A549 (cell line): ENCODE measurements around the gene TRMT2B. TPM values are rescaled to one million over a fixed set of nuclear protein-coding genes. Genes with fewer than 3 reads are reported as not detected.

Experiments
- ATAC-seq, 2 experiments: fragments of 200-7000 bp in 1 of 2; fragments of >200 bp in 1 of 2; cut with Nextera tagmentation in 1 of 2; cut with Tn5 transposase in 1 of 2; 3 replicates each; pipeline versions ENCODE4 v1.8.0 to v1.9.1; 2018 to 2020; ENCODE audit warnings: mild to moderate bottlenecking in 1 of 2, moderate library complexity in 1 of 2
- CTCF ChIA-PET: fragments of 300-600 bp; sonication (Branson Sonifier 250); formaldehyde crosslinking; extraction: SDS; loops from one replicate; lab custom pipeline; 2021; ENCODE audit warnings: antibody characterized with exemption, inconsistent platforms; lab: Yijun Ruan, JAX
- POLR2A ChIA-PET: fragments of 350-600 bp; formaldehyde crosslinking; extraction: SDS; loops from one replicate; lab custom pipeline; 2021; ENCODE audit warnings: antibody characterized with exemption, inconsistent platforms; lab: Yijun Ruan, JAX
- DNase-seq, 2 experiments: peaks; one replicate each; pipeline versions ENCODE4 v3.0.0 to v3.0.0-alpha.2; 2011 to 2016; ENCODE audit warnings: low read depth in 1 of 2, low spot score in 1 of 2
- FAIRE-seq: peaks from 2 replicates; lab custom pipeline; 2011; peaks lifted over from hg19 to GRCh38; lab: Jason Lieb, UNC
- H3K27ac ChIP-seq, 2 experiments: fragments of >200 bp; sonication (Bioruptor Twin); formaldehyde crosslinking; 3 replicates each; pipeline ENCODE4 v1.5.1; 2016 to 2017
- H3K4me1 ChIP-seq: fragments of >200 bp; sonication (Bioruptor Twin); formaldehyde crosslinking; 3 replicates; pipeline ENCODE4 v1.6.1; 2016
- H3K4me2 ChIP-seq: fragments of >200 bp; sonication (Bioruptor Twin); formaldehyde crosslinking; 3 replicates; pipeline ENCODE4 v1.6.1; 2016
- H3K4me3 ChIP-seq: fragments of >200 bp; sonication (Bioruptor Twin); formaldehyde crosslinking; 3 replicates; pipeline ENCODE4 v1.5.1; 2016
- H3K9me3 ChIP-seq: fragments of >200 bp; sonication (Bioruptor Twin); formaldehyde crosslinking; 3 replicates; pipeline ENCODE4 v1.6.1; 2016
- BHLHE40 ChIP-seq: IDR thresholded peaks from 2 replicates; pipeline ENCODE4 v1.6.1; 2012; ENCODE audit warnings: low read depth, low read length, inconsistent platforms
- CBX2 ChIP-seq: fragments of 200-600 bp; sonication (generic); IDR thresholded peaks from 2 replicates; pipeline ENCODE4 v1.6.1; 2016; ENCODE audit warnings: low read depth, mild to moderate bottlenecking, borderline replicate concordance
- CEBPB ChIP-seq, 2 experiments: fragments of >200 bp in 1 of 2; sonication (Bioruptor Twin) in 1 of 2; formaldehyde crosslinking in 1 of 2; IDR thresholded peaks; 2 replicates each; pipeline ENCODE4 v1.6.1; 2012 to 2016
- CTCF ChIP-seq: fragments of >200 bp; sonication (Bioruptor Twin); formaldehyde crosslinking; IDR thresholded peaks from 3 replicates; pipeline ENCODE4 v1.5.1; 2016
- ESRRA ChIP-seq: fragments of 150-350 bp; IDR thresholded peaks from 2 replicates; pipeline ENCODE4 v1.6.1; 2014; ENCODE audit warnings: mild to moderate bottlenecking, low read length, borderline replicate concordance
- FOXS1 ChIP-seq: fragments of 250-450 bp; sonication (Bioruptor Pico); IDR thresholded peaks from 2 replicates; pipeline ENCODE4 v1.5.0; 2020; ENCODE audit warnings: mild to moderate bottlenecking, moderate library complexity
- HMGXB4 ChIP-seq: fragments of 250-450 bp; sonication (Bioruptor Pico); IDR thresholded peaks from 2 replicates; pipeline ENCODE4 v1.5.0; 2021; ENCODE audit warnings: mild to moderate bottlenecking, moderate library complexity, borderline replicate concordance
- HOXB13 ChIP-seq: fragments of 250-450 bp; sonication (Bioruptor Pico); IDR thresholded peaks from 2 replicates; pipeline ENCODE4 v1.5.0; 2020; ENCODE audit warnings: low read depth, mild to moderate bottlenecking, moderate library complexity
- HOXB5 ChIP-seq: fragments of 250-450 bp; sonication (Bioruptor Pico); IDR thresholded peaks from 2 replicates; pipeline ENCODE4 v1.5.0; 2020; ENCODE audit warnings: mild to moderate bottlenecking, moderate library complexity
- MAX ChIP-seq: IDR thresholded peaks from 2 replicates; pipeline ENCODE4 v1.6.1; 2012
- MAZ ChIP-seq: fragments of 150-350 bp; IDR thresholded peaks from 2 replicates; pipeline ENCODE4 v1.6.1; 2014; ENCODE audit warnings: antibody characterized with exemption, low read depth, low read length, borderline replicate concordance
- NFE2L2 ChIP-seq: fragments of 150-350 bp; conservative IDR thresholded peaks from 2 replicates; pipeline ENCODE4 v1.6.1; 2014; ENCODE audit warnings: low read length
- NPAS2 ChIP-seq: fragments of 250-450 bp; sonication (Bioruptor Pico); IDR thresholded peaks from 2 replicates; pipeline ENCODE4 v1.8.0; 2022; ENCODE audit warnings: mild to moderate bottlenecking, moderate library complexity, borderline replicate concordance
- NR3C1 ChIP-seq: fragments of >200 bp; sonication (Bioruptor Twin); formaldehyde crosslinking; IDR thresholded peaks from 3 replicates; pipeline ENCODE4 v1.6.1; 2017
- RAD21 ChIP-seq, 2 experiments: fragments of >200 bp in 1 of 2; sonication (Bioruptor Twin) in 1 of 2; formaldehyde crosslinking in 1 of 2; IDR thresholded peaks in 1 of 2; conservative IDR thresholded peaks in 1 of 2; 2 replicates in 1 of 2; 3 replicates in 1 of 2; pipeline ENCODE4 v1.6.1; 2012 to 2018; ENCODE audit warnings: inconsistent platforms in 1 of 2
- TP53 ChIP-seq: fragments of 250-450 bp; sonication (Bioruptor Pico); IDR thresholded peaks from 2 replicates; pipeline ENCODE4 v1.5.0; 2021; ENCODE audit warnings: mild to moderate bottlenecking, moderate library complexity
- ZSCAN20 ChIP-seq: fragments of 250-450 bp; sonication (Bioruptor Pico); IDR thresholded peaks from 2 replicates; pipeline ENCODE4 v1.8.0; 2022; ENCODE audit warnings: mild to moderate bottlenecking, moderate library complexity
- WGBS: methylation state at CpG from one replicate; pipeline ENCODE4 v1.1.6; 2017; ENCODE audit errors: missing lambda C conversion rate; 5-methylcytosine and 5-hydroxymethylcytosine counted together
- polyA plus RNA-seq, 4 experiments: library from polyadenylated mRNA; depleted of rRNA in 3 of 4; stranded (reverse); fragments of >200 nt; fragmentation: RNase III in 1 of 4; extraction: RNeasy Plus Mini Kit Qiagen cat#74134 plus additional on column Dnase treatment in 1 of 4; gene quantifications; 2 replicates in 3 of 4; 3 replicates in 1 of 4; pipeline ENCODE4 v1.2.3, GENCODE V29; 2011 to 2017

The TRMT2B gene
- polyA plus RNA-seq, 2 of the 4 experiments (the other 2 are of a cell fraction) = 14.2 to 29.1 TPM

- Histone ChIP-seq H3K27ac (peak overlapping the region; percentile 79 to 89), H3K4me3 (no peak overlapping the region), H3K9me3 (no peaks in the 10 kb centered on the region), H3K4me1 (peaks cover 39% of the 10 kb centered on the region), H3K4me2 (peak overlapping the region; percentile 52)
- ATAC-seq = peak; percentile 43 to 64; a peak in 5 of 6 replicates
- WGBS = 26% methylated on average over 3 of the region's 3 CpGs
- FAIRE-seq = no peak
- ChIA-PET POLR2A (no interaction called here), CTCF (no interaction called here)
- peak in 1 of 2 experiments; percentile 8 for DNase-seq
- no peak for TF ChIP-seq MAZ
- TF ChIP-seq FOXS1 = no peak
- TF ChIP-seq BHLHE40 = no peak
- TF ChIP-seq ESRRA = no peak
These were observed 71.9 kb downstream of the TRMT2B start for GRCh38 chrX:100979881-100980607.

- FAIRE-seq (no peak), ATAC-seq (no peak), DNase-seq (no peak)
- ChIA-PET CTCF (no interaction called here), POLR2A (no interaction called here)
- Histone ChIP-seq H3K27ac (peak overlapping the region; percentile 22 to 41; a peak in 2 of 6 replicates), H3K4me1 (peaks cover 40% of the 10 kb centered on the region), H3K4me3 (no peak overlapping the region), H3K4me2 (peak overlapping the region; percentile 11; the same call in 1 of the 3 replicates), H3K9me3 (no peaks in the 10 kb centered on the region)
- TF ChIP-seq NR3C1 (no peak), TP53 (CRISPR knock-in tag) (no peak)
- WGBS = 70% methylated on average over 1 of the region's 1 CpG
These were observed 75.7 kb downstream of the TRMT2B start for GRCh38 chrX:100976211-100976610.

- no peak for DNase-seq
- no peak for ATAC-seq
- FAIRE-seq = no peak
- Histone ChIP-seq H3K4me2 (no peak overlapping the region), H3K4me1 (peaks cover 31% of the 10 kb centered on the region), H3K27ac (no peak overlapping the region), H3K9me3 (no peaks in the 10 kb centered on the region), H3K4me3 (no peak overlapping the region)
- WGBS = 90% methylated on average over 3 of the region's 3 CpGs
- no peak for TF ChIP-seq NFE2L2
- TF ChIP-seq CEBPB (IDR thresholded peaks at IDR 0.05) = no peak
- no peak for TF ChIP-seq HOXB5 (CRISPR knock-in tag)
- TF ChIP-seq NPAS2 (CRISPR knock-in tag) = no peak
- TF ChIP-seq CBX2 = no peak
- TF ChIP-seq ZSCAN20 (CRISPR knock-in tag) = no peak
- TF ChIP-seq RAD21 (conservative IDR thresholded peaks at IDR 0.05 in 1 of 2, IDR thresholded peaks at IDR 0.05 in 1 of 2) = no peak
- TF ChIP-seq MAX = no peak
- TF ChIP-seq HOXB13 (CRISPR knock-in tag) = no peak
- no peak for TF ChIP-seq HMGXB4 (CRISPR knock-in tag)
- no peak for TF ChIP-seq CTCF
- ChIA-PET POLR2A (no interaction called here), CTCF (no interaction called here)
These were observed 76.7 kb downstream of the TRMT2B start for GRCh38 chrX:100975212-100975611.
